Nephron (organoid): ENCODE measurements around the gene ERVK3-1.
"Not testable (repeated sequence)": the region's sequence is repeated elsewhere in the genome, so short reads cannot be mapped to it uniquely, and the experiment has no call there.

Experiments
- H3K27ac Mint-ChIP-seq, 3 experiments: 2 replicates each; pipeline ENCODE4 v1.8.0; 2020; ENCODE audit warnings: mixed read lengths in 3 of 3, mild to moderate bottlenecking in 2 of 3, moderate library complexity in 1 of 3
- H3K27me3 Mint-ChIP-seq: 2 replicates; pipeline ENCODE4 v1.8.0; 2021; ENCODE audit warnings: low read depth, mild to moderate bottlenecking, moderate library complexity, mixed read lengths
- H3K36me3 Mint-ChIP-seq: 2 replicates; pipeline ENCODE4 v1.8.0; 2020; ENCODE audit warnings: low read depth, mixed read lengths
- H3K4me1 Mint-ChIP-seq: 2 replicates; pipeline ENCODE4 v1.8.0; 2020; ENCODE audit warnings: mixed read lengths
- H3K4me3 Mint-ChIP-seq, 3 experiments: 2 replicates each; pipeline ENCODE4 v1.8.0; 2020; ENCODE audit warnings: mild to moderate bottlenecking in 3 of 3, mixed read lengths in 3 of 3, moderate library complexity in 2 of 3
- H3K9me3 Mint-ChIP-seq: 2 replicates; pipeline ENCODE4 v1.8.0; 2020; ENCODE audit warnings: mixed read lengths
- CTCF ChIP-seq, 3 experiments: fragments of 200-600 bp; sonication (generic); IDR thresholded peaks; one replicate each; pipeline ENCODE4 v1.5.0; 2021; ENCODE audit warnings: antibody characterized with exemption in 3 of 3; ENCODE audit not compliant: unreplicated experiment in 3 of 3

The ERVK3-1 gene

DNA sequence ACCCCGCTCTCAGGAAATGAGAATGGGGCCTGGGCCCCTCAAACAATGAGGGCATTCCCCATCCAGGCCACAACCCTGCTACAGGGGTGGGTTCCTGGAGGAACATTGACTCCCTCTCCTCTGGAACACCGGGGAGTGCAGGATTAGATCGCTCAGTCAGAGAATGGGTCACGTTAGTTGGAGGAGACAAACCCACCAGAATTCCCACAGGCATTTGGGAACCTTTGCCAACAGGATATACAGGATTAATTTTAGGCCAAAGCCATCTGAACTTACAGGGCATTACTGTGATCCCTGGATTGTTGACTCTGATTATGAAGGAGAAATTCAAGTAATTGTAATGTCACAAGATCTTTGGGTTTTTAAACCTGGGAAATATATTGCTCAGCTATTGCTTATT, 2.6 kb downstream of the ERVK3-1 start:
- Mint-ChIP-seq H3K36me3 (peaks cover 83% of the 10 kb centered on the region), H3K4me1 (peaks cover 26% of the 10 kb centered on the region), H3K9me3 (no peaks in the 10 kb centered on the region), H3K4me3 (peak overlapping the region; percentile 34 to 51 (median 45)), H3K27ac (no peak overlapping the region), H3K27me3 (no peaks in the 10 kb centered on the region)
- no peak for TF ChIP-seq CTCF (IDR thresholded peaks at IDR 0.05; ENCODE audit: unreplicated experiment in 3 of 3)

- H3K27ac Mint-ChIP-seq, H3K4me3 Mint-ChIP-seq, H3K9me3 Mint-ChIP-seq, H3K27me3 Mint-ChIP-seq: not testable (repeated sequence)
- H3K36me3 Mint-ChIP-seq, result peaks cover 95% of the 10 kb centered on the region
- peak; percentile 28 to 43 (median 36) for TF ChIP-seq CTCF (IDR thresholded peaks at IDR 0.05; ENCODE audit: unreplicated experiment in 3 of 3)
- H3K4me1 Mint-ChIP-seq, result peaks cover 13% of the 10 kb centered on the region
Measured at GRCh38 chr19:58310685-58311084, 5.5 kb downstream of the ERVK3-1 start.

GRCh38 chr19:58311345-58311865, 6.2 kb downstream of the ERVK3-1 start:
- TF ChIP-seq CTCF (IDR thresholded peaks at IDR 0.05; ENCODE audit: unreplicated experiment in 3 of 3), result no peak
- no peaks in the 10 kb centered on the region for H3K27me3 Mint-ChIP-seq
- peaks cover 93% of the 10 kb centered on the region for H3K36me3 Mint-ChIP-seq
- no peak overlapping the region for H3K4me3 Mint-ChIP-seq
- peaks cover 3% of the 10 kb centered on the region for H3K9me3 Mint-ChIP-seq
- peaks cover 6% of the 10 kb centered on the region for H3K4me1 Mint-ChIP-seq
- no peak overlapping the region for H3K27ac Mint-ChIP-seq

DNA sequence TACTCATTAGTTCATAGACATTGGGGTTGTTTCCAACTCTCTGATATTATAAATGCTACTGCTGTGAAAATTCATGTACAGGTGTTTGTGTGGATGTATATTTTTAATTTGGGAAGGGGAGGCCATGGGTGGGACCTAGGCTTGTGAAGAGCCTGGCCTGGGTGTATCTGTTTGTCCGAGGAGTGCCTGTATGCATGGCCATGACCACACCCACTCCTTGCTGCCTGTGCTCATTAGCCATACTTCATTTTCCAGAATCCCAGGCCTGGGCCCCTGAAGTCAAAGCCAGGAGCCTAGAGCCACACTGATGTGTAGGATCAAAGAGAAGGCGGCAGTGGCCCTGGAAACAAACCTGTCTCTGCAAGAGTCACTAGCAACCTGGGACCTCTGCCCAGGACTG, 10.4 kb downstream of the ERVK3-1 start:
- H3K9me3 Mint-ChIP-seq, result peaks cover 3% of the 10 kb centered on the region
- H3K4me1 Mint-ChIP-seq, result peaks cover 4% of the 10 kb centered on the region
- H3K27me3 Mint-ChIP-seq, result no peaks in the 10 kb centered on the region
- H3K36me3 Mint-ChIP-seq, result peaks cover 56% of the 10 kb centered on the region
- no peak overlapping the region for H3K27ac Mint-ChIP-seq
- H3K4me3 Mint-ChIP-seq, result no peak overlapping the region
- no peak for TF ChIP-seq CTCF (IDR thresholded peaks at IDR 0.05; ENCODE audit: unreplicated experiment in 3 of 3)

DNA sequence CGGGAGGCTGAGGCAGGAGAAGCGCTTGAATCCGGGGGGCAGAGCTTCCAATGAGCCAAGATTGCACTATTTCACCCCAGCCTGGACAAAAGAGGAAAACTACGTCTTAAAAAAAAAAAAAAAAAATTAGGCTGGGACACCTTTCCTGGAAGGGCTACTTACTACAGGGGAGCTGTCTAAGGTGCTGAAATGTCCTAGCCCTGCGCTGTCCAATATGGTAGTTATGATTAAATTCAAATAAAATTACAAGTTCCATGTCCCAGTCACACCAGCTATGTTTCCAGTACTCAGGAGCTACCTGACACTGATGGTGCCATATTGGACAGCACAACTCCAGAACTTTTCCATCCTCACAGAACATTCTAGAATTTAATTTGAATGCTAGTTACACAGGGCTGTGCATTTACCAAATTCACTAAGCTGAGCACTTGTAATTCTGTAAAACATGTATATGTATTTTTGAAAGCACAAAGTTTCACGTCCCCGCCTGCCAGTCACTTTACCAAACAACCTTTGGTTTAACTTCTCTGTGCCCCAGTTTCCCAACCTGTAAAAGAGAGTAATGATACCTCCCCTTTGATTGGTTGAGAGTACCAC, 12.4 kb downstream of the ERVK3-1 start:
- no peak for TF ChIP-seq CTCF (IDR thresholded peaks at IDR 0.05; ENCODE audit: unreplicated experiment in 3 of 3)
- H3K27ac Mint-ChIP-seq, result no peak overlapping the region
- H3K4me1 Mint-ChIP-seq, result no peaks in the 10 kb centered on the region
- H3K27me3 Mint-ChIP-seq, result no peaks in the 10 kb centered on the region
- H3K9me3 Mint-ChIP-seq, result peaks cover 3% of the 10 kb centered on the region
- H3K36me3 Mint-ChIP-seq, result peaks cover 37% of the 10 kb centered on the region
- H3K4me3 Mint-ChIP-seq, result no peak overlapping the region

- Mint-ChIP-seq H3K27ac (no peak overlapping the region), H3K4me3 (no peak overlapping the region), H3K27me3 (no peaks in the 10 kb centered on the region), H3K4me1 (no peaks in the 10 kb centered on the region), H3K9me3 (peaks cover 3% of the 10 kb centered on the region), H3K36me3 (peaks cover 30% of the 10 kb centered on the region)
- TF ChIP-seq CTCF (IDR thresholded peaks at IDR 0.05; ENCODE audit: unreplicated experiment in 3 of 3), result no peak
Measured at GRCh38 chr19:58318297-58318696, 13.1 kb downstream of the ERVK3-1 start.
